ENCODE measurements around the gene NDUFA3. TPM values are rescaled to one million over a fixed set of nuclear protein-coding genes. Genes with fewer than 3 reads are reported as not detected.

NDUFA3 gene
- polyA plus RNA-seq, 1 donor from 2014 or later = 21.4 TPM

DNA sequence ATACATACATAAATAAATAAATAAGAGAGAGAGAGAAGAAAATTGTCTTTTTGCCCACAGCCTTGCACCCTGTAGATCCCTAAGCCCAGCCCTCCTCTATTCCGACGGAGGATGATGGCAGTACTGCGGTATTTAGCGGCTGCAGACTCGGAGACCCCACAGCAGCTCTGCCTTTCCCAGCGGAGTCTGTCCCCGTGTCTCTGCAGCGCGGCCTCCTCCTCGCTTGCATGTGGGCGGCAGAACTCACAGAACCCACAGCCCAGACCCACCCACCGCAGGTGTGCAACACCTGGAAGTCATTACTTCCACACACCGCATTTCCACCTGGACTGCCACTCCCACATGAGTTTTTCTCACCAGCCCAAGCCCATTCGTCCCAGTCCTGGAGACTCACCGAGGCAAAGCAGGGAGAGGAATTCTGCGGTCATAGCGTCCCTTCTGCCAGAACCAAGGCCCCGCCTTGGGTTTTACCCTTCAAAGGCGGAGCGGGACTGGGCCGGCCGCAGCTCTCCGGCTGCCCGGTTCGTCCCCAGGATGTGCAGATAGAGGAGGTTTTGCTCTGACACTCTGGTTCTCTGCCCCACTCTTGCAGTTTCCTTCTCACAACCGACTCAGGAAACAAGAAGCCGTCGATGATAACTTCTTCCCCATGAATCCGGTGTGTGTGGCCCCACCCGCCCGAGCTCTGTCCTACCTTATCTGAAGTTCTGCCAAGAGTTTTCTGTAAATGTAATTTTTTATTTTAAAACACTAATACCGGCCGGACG lies 39.1 kb upstream of the NDUFA3 start, which contains the start of gene VSTM1:
TSS of gene VSTM1 (minus strand) at position 548 of the 767 bp plus-strand sequence. CDS start at position 428, 120 bp downstream.
- Histone ChIP-seq H3K4me3 (ENCODE audit: low read length) (no peak within 1 kb of the TSS), H3K9ac (ENCODE audit: low read length) (no peak within 1 kb of the TSS), H3K9me2 (ENCODE audit: insufficient read depth, low read length) (no peaks in the 10 kb centered on the region), H3K79me2 (replicated peaks; ENCODE audit: insufficient read depth, low read length) (no peaks in the 10 kb centered on the region), H3K36me3 (ENCODE audit: insufficient read depth, low read length) (no peaks in the 10 kb centered on the region), H3F3A (ENCODE audit: insufficient read depth, low read length, poor library complexity, severe bottlenecking) (no peaks in the 10 kb centered on the region), H3K27ac (ENCODE audit: low read length) (no peak within 1 kb of the TSS), H3K4me2 (ENCODE audit: low read length) (no peak within 1 kb of the TSS), H3K27me3 (ENCODE audit: insufficient read depth, low read depth, low read length) (no peaks in the 10 kb centered on the region), H4K20me1 (ENCODE audit: insufficient read depth) (no peaks in the 10 kb centered on the region), H2AFZ (ENCODE audit: low read depth, low read length) (no peak within 1 kb of the TSS), H3K9me3 (ENCODE audit: low read length) (no peaks in the 10 kb centered on the region)
- TF ChIP-seq POLR2AphosphoS5 (IDR thresholded peaks at IDR 0.05) = no peak
- no peak for TF ChIP-seq EZH2 (IDR thresholded peaks at IDR 0.05; ENCODE audit: borderline replicate concordance, insufficient read depth, low read length, poor library complexity, severe bottlenecking)
- TF ChIP-seq SMC3 (conservative IDR thresholded peaks at IDR 0.05; ENCODE audit: poor library complexity) = no peak
- TF ChIP-seq, protein P1, sequence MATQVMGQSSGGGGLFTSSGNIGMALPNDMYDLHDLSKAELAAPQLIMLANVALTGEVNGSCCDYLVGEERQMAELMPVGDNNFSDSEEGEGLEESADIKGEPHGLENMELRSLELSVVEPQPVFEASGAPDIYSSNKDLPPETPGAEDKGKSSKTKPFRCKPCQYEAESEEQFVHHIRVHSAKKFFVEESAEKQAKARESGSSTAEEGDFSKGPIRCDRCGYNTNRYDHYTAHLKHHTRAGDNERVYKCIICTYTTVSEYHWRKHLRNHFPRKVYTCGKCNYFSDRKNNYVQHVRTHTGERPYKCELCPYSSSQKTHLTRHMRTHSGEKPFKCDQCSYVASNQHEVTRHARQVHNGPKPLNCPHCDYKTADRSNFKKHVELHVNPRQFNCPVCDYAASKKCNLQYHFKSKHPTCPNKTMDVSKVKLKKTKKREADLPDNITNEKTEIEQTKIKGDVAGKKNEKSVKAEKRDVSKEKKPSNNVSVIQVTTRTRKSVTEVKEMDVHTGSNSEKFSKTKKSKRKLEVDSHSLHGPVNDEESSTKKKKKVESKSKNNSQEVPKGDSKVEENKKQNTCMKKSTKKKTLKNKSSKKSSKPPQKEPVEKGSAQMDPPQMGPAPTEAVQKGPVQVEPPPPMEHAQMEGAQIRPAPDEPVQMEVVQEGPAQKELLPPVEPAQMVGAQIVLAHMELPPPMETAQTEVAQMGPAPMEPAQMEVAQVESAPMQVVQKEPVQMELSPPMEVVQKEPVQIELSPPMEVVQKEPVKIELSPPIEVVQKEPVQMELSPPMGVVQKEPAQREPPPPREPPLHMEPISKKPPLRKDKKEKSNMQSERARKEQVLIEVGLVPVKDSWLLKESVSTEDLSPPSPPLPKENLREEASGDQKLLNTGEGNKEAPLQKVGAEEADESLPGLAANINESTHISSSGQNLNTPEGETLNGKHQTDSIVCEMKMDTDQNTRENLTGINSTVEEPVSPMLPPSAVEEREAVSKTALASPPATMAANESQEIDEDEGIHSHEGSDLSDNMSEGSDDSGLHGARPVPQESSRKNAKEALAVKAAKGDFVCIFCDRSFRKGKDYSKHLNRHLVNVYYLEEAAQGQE (IDR thresholded peaks at IDR 0.05; ENCODE audit: borderline replicate concordance) = no peak
- TF ChIP-seq TAF1 (IDR thresholded peaks at IDR 0.05; ENCODE audit: low read depth) = no peak

DNA sequence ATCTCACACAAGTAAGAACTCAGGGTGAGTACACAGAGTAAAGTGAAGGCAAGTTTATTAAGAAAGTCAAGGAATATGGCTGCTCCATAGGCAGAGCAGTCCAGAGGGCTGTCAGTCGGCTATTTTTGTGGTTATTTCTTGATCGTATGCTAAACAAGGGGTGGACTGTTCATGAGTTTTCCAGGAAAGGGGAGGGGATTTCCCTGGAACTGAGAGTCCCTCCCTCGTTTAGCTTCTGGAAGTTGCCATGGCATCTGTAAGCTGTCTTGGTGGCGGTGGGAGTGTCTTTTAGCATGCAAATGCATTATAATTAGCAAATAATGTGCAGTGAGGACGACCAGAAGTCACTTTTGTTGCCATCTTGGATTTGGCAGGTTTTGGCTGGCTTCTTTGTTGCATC lies 33.2 kb upstream of the NDUFA3 start:
- Histone ChIP-seq H3K9me2 (ENCODE audit: insufficient read depth, low read length) (no peaks in the 10 kb centered on the region), H3K36me3 (ENCODE audit: insufficient read depth, low read length) (no peaks in the 10 kb centered on the region), H3K4me2 (ENCODE audit: low read length) (no peak overlapping the region), H3F3A (ENCODE audit: insufficient read depth, low read length, poor library complexity, severe bottlenecking) (no peaks in the 10 kb centered on the region), H3K9me3 (ENCODE audit: low read length) (no peaks in the 10 kb centered on the region), H2AFZ (ENCODE audit: low read depth, low read length) (no peak overlapping the region), H4K20me1 (ENCODE audit: insufficient read depth) (no peaks in the 10 kb centered on the region), H3K27me3 (ENCODE audit: insufficient read depth, low read depth, low read length) (no peaks in the 10 kb centered on the region), H3K9ac (ENCODE audit: low read length) (no peak overlapping the region), H3K27ac (ENCODE audit: low read length) (no peak overlapping the region), H3K4me3 (ENCODE audit: low read length) (no peak overlapping the region), H3K79me2 (replicated peaks; ENCODE audit: insufficient read depth, low read length) (no peaks in the 10 kb centered on the region)
- no peak for TF ChIP-seq TAF1 (IDR thresholded peaks at IDR 0.05; ENCODE audit: low read depth)
- TF ChIP-seq, protein P1 (IDR thresholded peaks at IDR 0.05; ENCODE audit: borderline replicate concordance) = no peak

DNA sequence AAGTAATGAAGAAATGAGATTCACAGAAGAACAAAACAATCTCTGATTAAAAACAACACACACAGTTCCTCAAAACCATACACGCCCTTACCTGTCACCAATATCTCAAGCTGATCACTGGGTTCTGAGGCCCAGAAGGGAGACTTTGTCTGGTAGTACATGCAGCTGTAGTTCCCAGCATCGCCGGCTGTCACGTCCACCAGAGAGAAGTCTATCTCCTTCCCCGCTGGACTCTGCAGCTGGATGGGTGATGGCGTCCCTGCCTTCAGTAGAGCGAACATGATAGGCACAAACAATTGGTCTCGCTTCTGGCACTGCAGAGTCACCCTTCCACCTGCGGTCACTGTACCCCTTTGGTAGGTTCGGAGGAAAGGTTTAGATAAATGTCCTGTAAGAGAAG lies 28.8 kb upstream of the NDUFA3 start:
- Histone ChIP-seq H4K20me1 (ENCODE audit: insufficient read depth) (no peaks in the 10 kb centered on the region), H3K79me2 (replicated peaks; ENCODE audit: insufficient read depth, low read length) (no peaks in the 10 kb centered on the region), H3K27me3 (ENCODE audit: insufficient read depth, low read depth, low read length) (no peaks in the 10 kb centered on the region), H3K9me3 (ENCODE audit: low read length) (no peaks in the 10 kb centered on the region), H3K27ac (ENCODE audit: low read length) (no peak overlapping the region), H2AFZ (ENCODE audit: low read depth, low read length) (no peak overlapping the region), H3F3A (ENCODE audit: insufficient read depth, low read length, poor library complexity, severe bottlenecking) (no peaks in the 10 kb centered on the region), H3K9ac (ENCODE audit: low read length) (no peak overlapping the region), H3K4me2 (ENCODE audit: low read length) (no peak overlapping the region), H3K36me3 (ENCODE audit: insufficient read depth, low read length) (no peaks in the 10 kb centered on the region), H3K9me2 (ENCODE audit: insufficient read depth, low read length) (no peaks in the 10 kb centered on the region), H3K4me3 (ENCODE audit: low read length) (no peak overlapping the region)
- TF ChIP-seq SMC3 (conservative IDR thresholded peaks at IDR 0.05; ENCODE audit: poor library complexity) = no peak
- no peak for TF ChIP-seq TAF1 (IDR thresholded peaks at IDR 0.05; ENCODE audit: low read depth)
- no peak for TF ChIP-seq EZH2 (IDR thresholded peaks at IDR 0.05; ENCODE audit: borderline replicate concordance, insufficient read depth, low read length, poor library complexity, severe bottlenecking)
- TF ChIP-seq, protein P2, sequence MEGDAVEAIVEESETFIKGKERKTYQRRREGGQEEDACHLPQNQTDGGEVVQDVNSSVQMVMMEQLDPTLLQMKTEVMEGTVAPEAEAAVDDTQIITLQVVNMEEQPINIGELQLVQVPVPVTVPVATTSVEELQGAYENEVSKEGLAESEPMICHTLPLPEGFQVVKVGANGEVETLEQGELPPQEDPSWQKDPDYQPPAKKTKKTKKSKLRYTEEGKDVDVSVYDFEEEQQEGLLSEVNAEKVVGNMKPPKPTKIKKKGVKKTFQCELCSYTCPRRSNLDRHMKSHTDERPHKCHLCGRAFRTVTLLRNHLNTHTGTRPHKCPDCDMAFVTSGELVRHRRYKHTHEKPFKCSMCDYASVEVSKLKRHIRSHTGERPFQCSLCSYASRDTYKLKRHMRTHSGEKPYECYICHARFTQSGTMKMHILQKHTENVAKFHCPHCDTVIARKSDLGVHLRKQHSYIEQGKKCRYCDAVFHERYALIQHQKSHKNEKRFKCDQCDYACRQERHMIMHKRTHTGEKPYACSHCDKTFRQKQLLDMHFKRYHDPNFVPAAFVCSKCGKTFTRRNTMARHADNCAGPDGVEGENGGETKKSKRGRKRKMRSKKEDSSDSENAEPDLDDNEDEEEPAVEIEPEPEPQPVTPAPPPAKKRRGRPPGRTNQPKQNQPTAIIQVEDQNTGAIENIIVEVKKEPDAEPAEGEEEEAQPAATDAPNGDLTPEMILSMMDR (IDR thresholded peaks at IDR 0.05; ENCODE audit: poor library complexity, severe bottlenecking) = no peak
- TF ChIP-seq, protein P1 (IDR thresholded peaks at IDR 0.05; ENCODE audit: borderline replicate concordance) = no peak
- TF ChIP-seq MXI1 (conservative IDR thresholded peaks at IDR 0.05; ENCODE audit: poor library complexity, severe bottlenecking) = no peak

Data from neural cell (in vitro differentiated cells).